HG03558 (cell line): ENCODE measurements around the gene TUFT1.
"Not testable (repeated sequence)": the region's sequence is repeated elsewhere in the genome, so short reads cannot be mapped to it uniquely, and the experiment has no call there.

Experiments used
- ATAC-seq: cut with Tn5 transposase; IDR thresholded peaks from one replicate; pipeline ENCODE4 v1.9.1; 2021; ENCODE audit warnings: moderate number of reproducible peaks; ENCODE audit not compliant: unreplicated experiment; ENCODE audit errors: extremely low read depth

TUFT1 gene

GRCh38 chr1:151511636-151512215 is 28.4 kb upstream of the TUFT1 start:
- ATAC-seq, result no peak

GRCh38 chr1:151512326-151512725 is 27.8 kb upstream of the TUFT1 start:
- no peak for ATAC-seq

- no peak for ATAC-seq
Observed at GRCh38 chr1:151512801-151513625, 27.1 kb upstream of the TUFT1 start.

GRCh38 chr1:151513626-151514121 is 26.4 kb upstream of the TUFT1 start:
- ATAC-seq, result no peak

- no peak for ATAC-seq
Observed at GRCh38 chr1:151514366-151514765, 25.7 kb upstream of the TUFT1 start.

GRCh38 chr1:151515265-151515664 is 24.8 kb upstream of the TUFT1 start:
- no peak for ATAC-seq

GRCh38 chr1:151516031-151516511 is 24.0 kb upstream of the TUFT1 start:
- ATAC-seq, result no peak

- no peak for ATAC-seq
Observed at GRCh38 chr1:151518431-151518830, 21.7 kb upstream of the TUFT1 start.

- ATAC-seq, result no peak
Observed at GRCh38 chr1:151518936-151519335, 21.2 kb upstream of the TUFT1 start.

- no peak for ATAC-seq
Observed at GRCh38 chr1:151519667-151520066, 20.4 kb upstream of the TUFT1 start.

- no peak for ATAC-seq
Observed at GRCh38 chr1:151520359-151520758, 19.8 kb upstream of the TUFT1 start.

- not testable (repeated sequence) for ATAC-seq
Observed at GRCh38 chr1:151522427-151522826, 17.7 kb upstream of the TUFT1 start.

GRCh38 chr1:151523326-151523725 is 16.8 kb upstream of the TUFT1 start:
- ATAC-seq, result no peak

GRCh38 chr1:151524736-151525135 is 15.4 kb upstream of the TUFT1 start:
- ATAC-seq, result no peak

- no peak for ATAC-seq
Observed at GRCh38 chr1:151526735-151527525, 13.2 kb upstream of the TUFT1 start.

- no peak for ATAC-seq
Observed at GRCh38 chr1:151529211-151529702, 10.9 kb upstream of the TUFT1 start.

- ATAC-seq, result no peak
Observed at GRCh38 chr1:151529781-151530180, 10.3 kb upstream of the TUFT1 start.

GRCh38 chr1:151530461-151530860 is 9.6 kb upstream of the TUFT1 start:
- no peak for ATAC-seq

- ATAC-seq, result no peak
Observed at GRCh38 chr1:151533870-151534269, 6.2 kb upstream of the TUFT1 start.

GRCh38 chr1:151534662-151535278 is 5.3 kb upstream of the TUFT1 start:
- no peak for ATAC-seq
